LNCaP clone FGC (cell line): ENCODE measurements around the gene KRT77.
A peak's percentile ranks its signal among the peaks of the same experiment; 100 is the strongest.

ENCODE experiments used
- DNase-seq: peaks from one replicate; pipeline ENCODE4 v3.0.0-alpha.2; 2011; ENCODE audit warnings: low read depth
- H3K4me3 ChIP-seq: 2 replicates; pipeline ENCODE4 v1.5.1; 2011; ENCODE audit warnings: mild to moderate bottlenecking, low read depth, low read length, control low read depth
- CTCF ChIP-seq: IDR thresholded peaks from 2 replicates; pipeline ENCODE4 v1.5.1; 2012; ENCODE audit warnings: mild to moderate bottlenecking; ENCODE audit not compliant: control insufficient read depth, insufficient read depth; ENCODE audit errors: extremely low read depth

Gene KRT77

GRCh38 chr12:52669426-52669825, 33.9 kb downstream of the KRT77 start:
- no peak for TF ChIP-seq CTCF
- H3K4me3 ChIP-seq, result no peak overlapping the region

GRCh38 chr12:52667931-52668330, 35.4 kb downstream of the KRT77 start:
- H3K4me3 ChIP-seq, result no peak overlapping the region
- no peak for DNase-seq
- no peak for TF ChIP-seq CTCF

More at GRCh38 chr12:52669426-52669825, 33.9 kb downstream of the KRT77 start:
- DNase-seq, result no peak

GRCh38 chr12:52667509-52667908, 35.8 kb downstream of the KRT77 start:
- peak; percentile 55 for TF ChIP-seq CTCF
- H3K4me3 ChIP-seq, result no peak overlapping the region
- no peak for DNase-seq

GRCh38 chr12:52666471-52666870, 36.9 kb downstream of the KRT77 start:
- no peak overlapping the region for H3K4me3 ChIP-seq
- TF ChIP-seq CTCF, result no peak
- DNase-seq, result no peak

GRCh38 chr12:52663420-52663819, 39.9 kb downstream of the KRT77 start:
- no peak for DNase-seq
- H3K4me3 ChIP-seq, result no peak overlapping the region
- no peak for TF ChIP-seq CTCF

- H3K4me3 ChIP-seq, result no peak overlapping the region
- no peak for DNase-seq
- TF ChIP-seq CTCF, result no peak
These were observed 40.5 kb downstream of the KRT77 start for GRCh38 chr12:52662918-52663229.

GRCh38 chr12:52662093-52662917, 41.0 kb downstream of the KRT77 start:
- TF ChIP-seq CTCF, result no peak
- no peak for DNase-seq
- H3K4me3 ChIP-seq, result no peak overlapping the region
